ENCODE measurements around the gene COLEC11. TPM values are rescaled to one million over a fixed set of nuclear protein-coding genes. Genes with fewer than 3 reads are reported as not detected.

Gene COLEC11
- total and polyA plus RNA-seq, 2 of the 13 experiments (the other 11 are each of a cell fraction or from before 2014, with no cell fraction given), result 1.5 to 3.0 TPM

DNA sequence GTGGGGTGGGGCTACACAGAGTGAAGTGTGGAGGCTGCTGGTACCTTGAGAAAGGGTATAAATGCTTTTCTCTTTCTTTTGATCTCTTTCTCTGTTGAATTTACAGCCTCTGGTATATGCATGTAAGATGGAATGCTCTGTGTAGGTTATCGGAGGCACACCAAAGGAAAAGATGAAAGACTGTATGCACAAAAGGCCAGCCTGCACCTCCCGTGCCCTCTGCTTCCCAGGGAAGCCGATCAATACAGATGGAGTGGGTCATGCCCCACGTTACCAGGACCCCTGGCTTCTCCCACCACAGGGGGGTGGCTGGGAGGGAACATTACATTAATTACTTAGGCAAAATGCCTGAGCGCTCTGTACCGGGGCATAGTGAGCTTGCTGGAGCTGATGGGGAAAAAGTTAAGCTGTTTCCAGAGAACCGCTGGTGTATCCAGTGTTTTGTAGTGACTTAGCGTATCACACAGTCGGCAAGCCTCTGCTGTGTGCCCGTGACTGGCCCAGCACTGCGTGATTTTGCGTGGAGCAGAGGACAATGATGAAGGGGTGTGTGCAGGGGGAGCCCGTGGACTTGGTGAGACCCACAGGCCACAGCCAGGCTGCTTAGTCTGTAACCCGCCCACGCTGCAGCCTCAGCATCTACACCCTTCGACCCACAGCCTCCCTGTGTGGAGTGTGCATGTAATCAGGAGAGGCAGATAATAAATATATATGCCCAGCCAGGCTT is 71.1 kb downstream of the COLEC11 start (continued):
- TF ChIP-seq ZNF670 (CRISPR knock-in tag; IDR thresholded peaks at IDR 0.05; ENCODE audit: borderline replicate concordance) (no peak), RXRA (CRISPR knock-in tag; IDR thresholded peaks at IDR 0.05) (peak; percentile 74; the same call in 1 of the 2 replicates), SOX5 (CRISPR knock-in tag; IDR thresholded peaks at IDR 0.05; ENCODE audit: borderline replicate concordance) (peak; percentile 64), HMG20A (CRISPR knock-in tag; IDR thresholded peaks at IDR 0.05; ENCODE audit: borderline replicate concordance) (0 out of 2 replicates have a peak, but pooled peaks have one; percentile 30), RARA (CRISPR knock-in tag; IDR thresholded peaks at IDR 0.05) (peak; percentile 82), ZNF251 (CRISPR knock-in tag; IDR thresholded peaks at IDR 0.05) (no peak), FOXA3 (CRISPR knock-in tag; IDR thresholded peaks at IDR 0.05) (0 out of 2 replicates have a peak, but pooled peaks have one; percentile 10), RFX1 (IDR thresholded peaks at IDR 0.05) (no peak), GATAD2A (CRISPR knock-in tag; IDR thresholded peaks at IDR 0.05) (peak; percentile 29; the same call in 1 of the 2 replicates), SIN3B (IDR thresholded peaks at IDR 0.05; ENCODE audit: low read length) (no peak), SMAD9 (CRISPR knock-in tag; IDR thresholded peaks at IDR 0.05) (no peak), MTA1 (CRISPR knock-in tag; IDR thresholded peaks at IDR 0.05; ENCODE audit: borderline replicate concordance) (peak; percentile 47; the same call in 1 of the 2 replicates), SOX6 (IDR thresholded peaks at IDR 0.05) (no peak), SOX6 (CRISPR knock-in tag; IDR thresholded peaks at IDR 0.05) (peak; percentile 52), ZBTB7A (CRISPR knock-in tag; IDR thresholded peaks at IDR 0.05) (peak; percentile 27; the same call in 1 of the 2 replicates), ZNF205 (CRISPR knock-in tag; IDR thresholded peaks at IDR 0.05) (peak; percentile 35; the same call in 1 of the 2 replicates), SRSF1 (optimal IDR thresholded peaks at IDR 0.05; ENCODE audit: low read depth, low read length) (no peak), TGIF2 (CRISPR knock-in tag; IDR thresholded peaks at IDR 0.05) (0 out of 2 replicates have a peak, but pooled peaks have one; percentile 48), SOX13 (IDR thresholded peaks at IDR 0.05) (no peak), SOX13 (CRISPR knock-in tag; conservative IDR thresholded peaks at IDR 0.05 in 1 of 2, IDR thresholded peaks at IDR 0.05 in 1 of 2) (peak in 1 of 2 experiments; percentile 56; a peak in 2 of 4 replicates), ZNF331 (CRISPR knock-in tag; IDR thresholded peaks at IDR 0.05) (0 out of 2 replicates have a peak, but pooled peaks have one; percentile 26)
- TF ChIP-seq, protein P1, sequence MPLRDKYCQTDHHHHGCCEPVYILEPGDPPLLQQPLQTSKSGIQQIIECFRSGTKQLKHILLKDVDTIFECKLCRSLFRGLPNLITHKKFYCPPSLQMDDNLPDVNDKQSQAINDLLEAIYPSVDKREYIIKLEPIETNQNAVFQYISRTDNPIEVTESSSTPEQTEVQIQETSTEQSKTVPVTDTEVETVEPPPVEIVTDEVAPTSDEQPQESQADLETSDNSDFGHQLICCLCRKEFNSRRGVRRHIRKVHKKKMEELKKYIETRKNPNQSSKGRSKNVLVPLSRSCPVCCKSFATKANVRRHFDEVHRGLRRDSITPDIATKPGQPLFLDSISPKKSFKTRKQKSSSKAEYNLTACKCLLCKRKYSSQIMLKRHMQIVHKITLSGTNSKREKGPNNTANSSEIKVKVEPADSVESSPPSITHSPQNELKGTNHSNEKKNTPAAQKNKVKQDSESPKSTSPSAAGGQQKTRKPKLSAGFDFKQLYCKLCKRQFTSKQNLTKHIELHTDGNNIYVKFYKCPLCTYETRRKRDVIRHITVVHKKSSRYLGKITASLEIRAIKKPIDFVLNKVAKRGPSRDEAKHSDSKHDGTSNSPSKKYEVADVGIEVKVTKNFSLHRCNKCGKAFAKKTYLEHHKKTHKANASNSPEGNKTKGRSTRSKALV (CRISPR knock-in tag; IDR thresholded peaks at IDR 0.05), result no peak
- TF ChIP-seq, protein P2, sequence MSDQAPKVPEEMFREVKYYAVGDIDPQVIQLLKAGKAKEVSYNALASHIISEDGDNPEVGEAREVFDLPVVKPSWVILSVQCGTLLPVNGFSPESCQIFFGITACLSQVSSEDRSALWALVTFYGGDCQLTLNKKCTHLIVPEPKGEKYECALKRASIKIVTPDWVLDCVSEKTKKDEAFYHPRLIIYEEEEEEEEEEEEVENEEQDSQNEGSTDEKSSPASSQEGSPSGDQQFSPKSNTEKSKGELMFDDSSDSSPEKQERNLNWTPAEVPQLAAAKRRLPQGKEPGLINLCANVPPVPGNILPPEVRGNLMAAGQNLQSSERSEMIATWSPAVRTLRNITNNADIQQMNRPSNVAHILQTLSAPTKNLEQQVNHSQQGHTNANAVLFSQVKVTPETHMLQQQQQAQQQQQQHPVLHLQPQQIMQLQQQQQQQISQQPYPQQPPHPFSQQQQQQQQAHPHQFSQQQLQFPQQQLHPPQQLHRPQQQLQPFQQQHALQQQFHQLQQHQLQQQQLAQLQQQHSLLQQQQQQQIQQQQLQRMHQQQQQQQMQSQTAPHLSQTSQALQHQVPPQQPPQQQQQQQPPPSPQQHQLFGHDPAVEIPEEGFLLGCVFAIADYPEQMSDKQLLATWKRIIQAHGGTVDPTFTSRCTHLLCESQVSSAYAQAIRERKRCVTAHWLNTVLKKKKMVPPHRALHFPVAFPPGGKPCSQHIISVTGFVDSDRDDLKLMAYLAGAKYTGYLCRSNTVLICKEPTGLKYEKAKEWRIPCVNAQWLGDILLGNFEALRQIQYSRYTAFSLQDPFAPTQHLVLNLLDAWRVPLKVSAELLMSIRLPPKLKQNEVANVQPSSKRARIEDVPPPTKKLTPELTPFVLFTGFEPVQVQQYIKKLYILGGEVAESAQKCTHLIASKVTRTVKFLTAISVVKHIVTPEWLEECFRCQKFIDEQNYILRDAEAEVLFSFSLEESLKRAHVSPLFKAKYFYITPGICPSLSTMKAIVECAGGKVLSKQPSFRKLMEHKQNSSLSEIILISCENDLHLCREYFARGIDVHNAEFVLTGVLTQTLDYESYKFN (CRISPR knock-in tag; conservative IDR thresholded peaks at IDR 0.05), result peak; percentile 54; the same call in 1 of the 2 replicates
- TF ChIP-seq, protein P3, sequence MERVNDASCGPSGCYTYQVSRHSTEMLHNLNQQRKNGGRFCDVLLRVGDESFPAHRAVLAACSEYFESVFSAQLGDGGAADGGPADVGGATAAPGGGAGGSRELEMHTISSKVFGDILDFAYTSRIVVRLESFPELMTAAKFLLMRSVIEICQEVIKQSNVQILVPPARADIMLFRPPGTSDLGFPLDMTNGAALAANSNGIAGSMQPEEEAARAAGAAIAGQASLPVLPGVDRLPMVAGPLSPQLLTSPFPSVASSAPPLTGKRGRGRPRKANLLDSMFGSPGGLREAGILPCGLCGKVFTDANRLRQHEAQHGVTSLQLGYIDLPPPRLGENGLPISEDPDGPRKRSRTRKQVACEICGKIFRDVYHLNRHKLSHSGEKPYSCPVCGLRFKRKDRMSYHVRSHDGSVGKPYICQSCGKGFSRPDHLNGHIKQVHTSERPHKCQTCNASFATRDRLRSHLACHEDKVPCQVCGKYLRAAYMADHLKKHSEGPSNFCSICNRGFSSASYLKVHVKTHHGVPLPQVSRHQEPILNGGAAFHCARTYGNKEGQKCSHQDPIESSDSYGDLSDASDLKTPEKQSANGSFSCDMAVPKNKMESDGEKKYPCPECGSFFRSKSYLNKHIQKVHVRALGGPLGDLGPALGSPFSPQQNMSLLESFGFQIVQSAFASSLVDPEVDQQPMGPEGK (CRISPR knock-in tag; IDR thresholded peaks at IDR 0.05), result peak; percentile 26; the same call in 1 of the 2 replicates
